ENCODE results near the gene PRRX2.
"Not testable (repeated sequence)": the region's sequence is repeated elsewhere in the genome, so short reads cannot be mapped to it uniquely, and the experiment has no call there.

PRRX2 gene

GRCh38 chr9:129762370-129762984 lies 97.0 kb downstream of the PRRX2 start:
- not testable (repeated sequence) for DNase-seq

GRCh38 chr9:129762985-129763926 lies 97.8 kb downstream of the PRRX2 start:
- no peak for DNase-seq

- no peak for DNase-seq
These were observed 100.4 kb downstream of the PRRX2 start for GRCh38 chr9:129765764-129766317.

GRCh38 chr9:129768486-129768885 lies 103.0 kb downstream of the PRRX2 start:
- no peak for DNase-seq

- DNase-seq: no peak
These were observed 104.2 kb downstream of the PRRX2 start for GRCh38 chr9:129769669-129770068.

- no peak for DNase-seq
These were observed 105.3 kb downstream of the PRRX2 start for GRCh38 chr9:129770741-129771140.
